ENCODE measurements around the gene ZDHHC11B.
"Not testable (repeated sequence)": the region's sequence is repeated elsewhere in the genome, so short reads cannot be mapped to it uniquely, and the experiment has no call there.

Gene ZDHHC11B

DNA sequence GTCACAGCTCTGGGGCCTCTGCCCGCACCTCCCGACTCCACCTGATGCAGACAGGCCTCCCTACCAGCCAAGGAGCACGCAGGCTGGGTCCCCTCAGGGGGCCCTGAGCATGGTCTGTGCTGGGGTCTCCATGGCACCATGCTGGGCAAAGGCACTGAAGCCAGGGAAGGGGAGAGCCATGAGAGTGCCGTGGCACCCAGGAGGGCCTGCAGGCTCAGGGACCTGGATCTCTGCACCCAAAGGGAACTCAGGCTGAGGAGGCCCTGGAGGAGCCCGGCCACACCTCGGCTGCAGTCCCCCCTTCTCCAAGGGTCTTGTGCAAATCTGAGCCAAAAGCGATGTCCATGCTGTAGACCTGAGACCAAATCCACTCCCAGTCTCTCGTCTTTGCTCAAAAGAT lies 32.5 kb downstream of the ZDHHC11B start:
- DNase-seq, result not testable (repeated sequence)

GRCh38 chr5:751496-751895 lies 33.0 kb downstream of the ZDHHC11B start:
- DNase-seq, result no peak

DNA sequence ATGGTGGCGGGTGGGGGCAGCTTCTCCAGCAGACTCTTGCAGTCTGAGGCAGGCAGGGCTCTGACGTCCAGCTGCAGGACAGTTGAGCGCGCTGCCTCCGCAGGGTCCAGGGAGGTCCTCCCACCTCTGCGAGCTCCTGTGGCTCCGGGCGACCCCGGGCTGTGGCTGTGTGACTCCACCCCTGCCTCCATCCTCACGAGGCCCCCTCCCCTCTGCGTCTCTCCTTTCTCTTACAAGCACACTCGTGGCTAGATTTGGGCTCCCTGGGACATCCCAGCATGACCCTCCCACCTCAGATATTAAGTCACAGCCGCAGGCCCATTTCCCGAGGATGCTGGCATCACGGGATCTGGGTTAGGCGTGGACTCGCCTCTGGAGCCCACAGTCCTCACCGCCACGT lies 34.3 kb downstream of the ZDHHC11B start:
- not testable (repeated sequence) for DNase-seq

DNA sequence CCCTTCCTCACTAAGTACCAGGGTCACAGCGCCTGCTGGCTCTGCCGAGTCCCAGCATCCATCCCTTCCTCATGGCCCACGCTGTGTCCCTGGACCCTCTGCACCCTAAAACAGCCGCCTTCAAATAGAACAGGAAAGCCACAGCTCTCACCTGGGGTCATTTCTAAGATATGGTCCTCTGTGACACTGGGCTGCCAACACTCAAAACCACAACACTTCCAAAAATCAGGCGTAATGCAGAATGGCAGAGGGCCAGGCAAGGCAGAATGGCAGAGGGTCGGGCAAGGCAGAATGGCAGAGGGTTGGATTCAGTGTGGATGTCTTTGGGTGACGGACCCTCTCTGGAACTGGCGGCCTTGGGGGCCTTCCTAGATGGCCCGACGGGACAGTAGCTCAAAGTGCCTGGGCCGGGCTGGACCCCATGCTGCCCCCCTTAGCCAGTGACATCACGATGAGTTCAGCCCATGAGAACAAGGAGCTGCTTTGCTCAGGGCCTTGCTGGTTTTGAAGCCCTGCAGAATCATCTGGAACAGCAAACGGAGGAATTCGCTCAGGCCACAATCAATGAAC lies 35.3 kb downstream of the ZDHHC11B start:
- no peak for DNase-seq

DNA sequence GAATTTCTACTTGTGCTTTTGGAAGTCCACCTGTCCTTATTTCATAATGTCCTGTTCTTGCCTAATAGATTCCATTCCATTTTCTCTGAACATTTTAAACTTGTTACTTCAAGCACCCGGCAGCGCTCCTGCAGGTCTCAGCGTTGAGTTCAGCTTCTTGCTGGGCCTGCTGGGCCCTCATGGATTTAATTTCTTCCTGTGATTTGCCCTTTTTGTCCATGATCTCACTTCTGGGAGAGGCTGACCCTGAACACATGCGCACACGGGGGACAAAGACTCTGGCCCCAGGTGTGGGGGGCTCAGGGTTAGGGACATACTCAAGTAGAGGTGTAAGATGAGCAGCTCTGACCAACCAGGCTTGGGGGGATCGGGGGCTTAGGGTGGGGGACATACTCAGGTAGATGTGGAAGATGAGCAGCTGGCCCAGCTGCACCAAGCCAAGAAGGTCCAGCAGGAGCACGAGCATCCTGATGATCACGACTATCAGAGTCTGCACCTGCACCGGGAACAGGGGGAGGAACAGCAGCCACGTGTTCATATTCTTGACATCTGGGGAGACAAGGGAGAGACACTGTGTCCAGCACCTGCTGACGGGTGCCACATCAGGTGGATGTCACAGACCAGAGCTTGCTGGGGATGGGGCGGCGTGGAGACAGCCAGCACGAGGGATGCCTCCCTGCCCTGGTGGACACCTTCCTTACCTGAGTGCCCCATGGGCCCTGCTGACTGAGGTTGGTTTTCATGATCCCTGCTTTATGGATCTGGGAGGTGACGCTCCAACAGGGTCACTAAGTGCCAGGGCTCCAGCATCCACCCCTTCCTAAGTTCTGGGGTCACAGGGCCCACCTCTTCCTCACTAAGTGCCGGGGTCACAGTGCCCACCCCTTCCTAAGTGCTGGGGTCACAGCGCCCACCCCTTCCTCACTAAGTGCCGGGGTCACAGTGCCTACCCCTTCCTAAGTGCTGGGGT lies 36.2 kb downstream of the ZDHHC11B start:
- not testable (repeated sequence) for DNase-seq

DNA sequence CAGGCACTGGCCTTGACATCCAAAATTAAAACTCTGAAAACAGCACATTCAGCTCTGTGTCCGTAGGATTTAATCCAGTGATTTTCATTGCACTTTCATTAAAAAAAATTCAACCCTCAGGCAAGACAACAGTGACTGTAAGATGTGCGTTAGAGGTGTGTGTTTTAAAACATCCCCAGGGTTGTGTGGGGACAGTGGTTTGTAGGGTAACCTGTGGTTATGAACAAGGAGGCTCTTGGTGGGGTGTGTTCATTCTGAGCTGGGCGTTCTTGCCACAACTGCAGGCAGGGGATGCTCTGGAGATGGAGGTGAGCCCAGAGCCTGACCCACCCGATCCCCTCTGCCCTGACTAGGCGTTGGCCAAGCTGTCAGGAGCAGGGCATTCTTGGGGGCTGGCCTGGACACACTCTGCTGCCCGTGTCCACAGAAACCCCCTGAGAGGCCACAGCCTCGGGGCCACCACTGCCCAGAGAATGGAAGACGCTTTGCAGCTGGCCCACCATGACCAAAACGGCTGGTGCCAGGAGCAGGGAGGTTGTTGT lies 37.2 kb downstream of the ZDHHC11B start:
- not testable (repeated sequence) for DNase-seq

DNA sequence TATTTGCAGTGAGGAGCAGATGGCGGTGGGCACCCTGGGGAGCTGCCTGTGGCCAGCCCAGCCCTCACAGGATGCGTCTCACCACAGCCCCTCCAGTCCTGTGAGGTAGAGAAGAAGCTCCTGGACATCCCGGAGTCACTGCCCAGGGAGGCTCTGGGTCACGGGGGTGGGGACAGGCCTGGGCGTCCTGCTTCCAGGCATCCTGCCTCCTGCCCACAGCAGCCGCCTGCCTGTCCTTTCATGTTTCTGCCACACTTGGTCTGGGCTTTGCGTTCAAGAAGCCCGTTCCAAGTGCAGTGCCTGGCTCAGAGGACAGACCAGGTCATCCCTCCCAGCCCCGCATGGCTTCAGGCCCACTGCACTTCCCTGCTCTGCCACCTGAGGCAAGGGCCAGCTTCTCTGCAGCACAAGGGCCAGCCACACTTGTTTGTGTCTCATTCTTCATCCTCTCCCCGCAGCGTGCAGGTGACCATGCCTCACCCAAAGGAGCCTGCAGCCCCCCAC lies 38.2 kb downstream of the ZDHHC11B start:
- no peak for DNase-seq

DNA sequence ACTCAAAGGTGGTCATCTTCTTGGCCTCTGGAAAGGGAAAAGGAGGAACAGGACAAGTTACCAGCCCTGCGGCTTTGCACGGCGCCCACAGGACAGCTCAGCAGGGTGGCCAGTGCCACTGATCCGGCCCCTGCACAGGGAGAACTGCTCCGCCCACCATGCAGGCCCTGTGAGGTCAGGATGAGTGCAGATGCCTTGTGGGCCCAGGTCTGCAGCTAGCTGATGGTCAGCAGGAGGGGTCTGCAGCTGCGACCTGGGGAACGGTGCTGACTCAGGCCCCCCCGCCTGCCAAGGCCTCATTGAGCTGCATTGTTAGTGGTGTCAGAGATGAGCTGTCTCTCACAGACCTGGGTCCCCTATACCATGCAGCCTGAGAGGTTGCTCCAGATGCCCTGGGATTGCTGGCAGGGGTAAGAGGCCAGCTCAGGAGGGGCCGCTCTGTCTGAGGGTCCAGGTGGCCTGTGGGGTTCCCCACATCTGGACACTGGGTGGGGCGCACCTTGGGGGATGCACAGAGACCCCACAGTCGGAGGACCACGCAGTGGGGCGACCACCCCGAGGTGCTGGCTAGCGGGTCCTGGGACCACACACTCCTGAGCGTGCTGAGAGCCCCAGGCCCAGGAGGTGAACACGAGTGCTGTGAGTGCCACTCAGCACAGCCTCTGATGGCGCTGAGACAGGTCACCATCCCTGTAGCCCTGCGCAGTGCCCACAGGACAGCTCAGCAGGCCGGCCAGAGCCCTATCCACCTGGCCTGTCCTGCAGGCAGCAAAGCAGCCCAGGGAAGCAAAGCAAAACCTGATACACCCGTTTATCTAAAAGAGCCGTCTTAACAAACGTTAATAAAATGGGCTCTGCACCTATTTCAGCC lies 39.0 kb downstream of the ZDHHC11B start:
- not testable (repeated sequence) for DNase-seq

DNA sequence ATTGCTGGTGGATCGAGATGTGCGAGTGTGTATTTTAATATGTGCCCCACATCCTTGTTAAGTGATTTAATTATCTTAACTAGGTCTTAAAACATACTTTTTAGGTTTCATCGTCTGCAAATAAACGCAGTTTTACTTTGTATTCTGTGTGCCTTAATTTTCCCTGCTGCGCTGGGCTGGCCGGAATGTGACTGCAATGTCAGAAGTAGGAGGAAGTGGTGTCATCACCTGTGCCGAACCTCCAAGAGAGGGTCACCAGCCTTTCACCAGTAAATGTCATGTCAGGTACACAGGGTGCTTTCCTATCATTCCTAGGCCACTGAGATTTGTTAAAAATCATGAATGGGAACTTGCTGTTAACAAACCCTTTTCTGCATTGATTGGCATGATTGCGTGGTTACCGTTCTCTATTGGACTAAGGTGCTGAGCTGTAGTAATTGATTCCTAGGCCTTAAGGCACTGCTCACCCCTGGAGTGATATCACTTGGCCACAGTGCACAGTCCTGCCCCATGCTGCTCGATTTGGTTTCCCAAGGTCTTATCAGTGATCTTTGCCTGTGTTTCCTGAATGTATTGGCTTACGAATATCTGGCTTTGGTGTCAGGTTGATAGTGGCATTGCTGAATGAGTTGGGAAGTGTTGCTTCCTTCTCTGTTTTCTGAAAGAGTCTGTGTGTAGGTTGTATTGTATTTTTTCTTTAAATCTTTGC lies 40.7 kb downstream of the ZDHHC11B start:
- DNase-seq, result not testable (repeated sequence)

- not testable (repeated sequence) for DNase-seq
Observed at GRCh38 chr5:742276-742675, 42.3 kb downstream of the ZDHHC11B start.

DNA sequence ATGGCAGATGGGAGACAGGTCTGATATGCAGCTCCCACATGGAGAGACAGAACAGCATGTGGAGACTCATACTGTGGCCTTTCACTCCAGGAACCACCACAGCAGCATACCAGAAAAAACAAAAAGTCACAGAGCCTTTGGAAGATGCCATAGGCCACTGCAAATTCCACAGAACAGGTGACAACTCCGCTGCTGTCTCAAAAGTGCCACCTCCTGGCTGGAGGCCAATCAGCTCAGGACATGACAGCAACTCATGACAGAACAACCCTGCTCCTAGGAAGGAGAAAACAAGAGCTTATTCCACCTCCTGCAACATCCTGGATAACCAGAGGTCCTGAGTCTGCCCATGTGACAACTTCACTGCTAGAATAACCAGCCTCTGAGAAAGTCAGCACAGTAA lies 50.4 kb downstream of the ZDHHC11B start:
- not testable (repeated sequence) for DNase-seq

GRCh38 chr5:732754-733454 lies 51.6 kb downstream of the ZDHHC11B start:
- not testable (repeated sequence) for DNase-seq

DNA sequence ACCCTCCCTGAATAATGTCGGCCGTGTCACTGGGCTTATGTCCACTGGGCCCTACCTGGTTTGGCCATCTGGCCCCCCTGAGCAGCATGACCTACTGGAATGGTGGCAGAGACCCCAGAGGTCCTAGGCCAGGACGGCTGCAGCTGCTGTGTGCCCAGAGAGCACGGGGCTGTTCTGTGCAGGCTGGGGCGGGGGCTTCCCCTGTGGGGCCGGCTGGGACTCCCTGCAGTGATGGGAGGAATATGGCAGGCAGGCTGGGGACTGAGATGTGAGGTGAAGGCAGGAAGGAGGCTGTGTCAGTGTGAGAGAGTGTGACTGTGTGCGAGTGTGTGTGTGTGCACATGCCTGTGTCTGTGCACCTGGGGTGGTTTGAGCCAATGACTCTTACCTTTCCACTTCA lies 55.3 kb downstream of the ZDHHC11B start:
- DNase-seq, result not testable (repeated sequence)

DNA sequence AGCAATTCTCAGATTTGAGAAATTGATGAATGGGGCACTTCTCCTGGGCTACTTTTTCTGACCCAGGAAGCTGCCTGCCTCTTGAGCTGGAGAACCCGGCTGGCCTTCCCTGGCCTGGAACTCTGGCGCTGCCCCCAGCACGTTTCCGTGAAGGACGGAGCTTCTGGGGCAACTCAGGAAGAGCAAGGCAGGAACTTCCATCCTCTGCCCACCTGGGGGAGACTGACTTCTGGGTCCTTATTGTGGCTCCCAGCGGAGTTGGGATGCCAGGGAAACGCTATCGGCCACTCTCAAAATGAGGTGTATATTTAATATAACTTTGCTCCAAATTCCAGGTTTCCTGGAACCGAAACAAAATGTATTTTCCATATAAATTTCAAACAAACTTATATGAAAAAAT lies 57.4 kb downstream of the ZDHHC11B start:
- DNase-seq, result not testable (repeated sequence)

GRCh38 chr5:723865-724264 lies 60.7 kb downstream of the ZDHHC11B start:
- not testable (repeated sequence) for DNase-seq

GRCh38 chr5:723309-723708 lies 61.2 kb downstream of the ZDHHC11B start:
- DNase-seq, result not testable (repeated sequence)

DNA sequence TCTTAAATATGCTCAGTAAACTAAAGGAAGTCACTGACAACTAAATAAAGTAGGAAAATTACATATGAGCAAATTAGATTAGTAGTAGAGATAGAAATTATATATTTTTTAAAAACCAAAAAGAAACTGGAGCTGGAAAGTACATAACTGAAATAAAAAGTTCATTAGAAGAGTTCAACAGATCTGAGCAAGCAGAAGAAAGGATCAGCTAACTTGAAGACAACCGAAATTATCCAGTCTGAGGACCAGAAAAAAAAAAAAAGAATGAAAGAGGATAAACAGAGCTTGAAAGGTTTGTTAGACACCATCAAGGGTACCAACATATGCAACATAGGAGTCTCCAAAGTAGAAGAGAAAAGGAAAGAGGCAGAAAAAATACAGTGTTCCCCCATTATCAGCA lies 65.2 kb downstream of the ZDHHC11B start:
- not testable (repeated sequence) for DNase-seq

DNA sequence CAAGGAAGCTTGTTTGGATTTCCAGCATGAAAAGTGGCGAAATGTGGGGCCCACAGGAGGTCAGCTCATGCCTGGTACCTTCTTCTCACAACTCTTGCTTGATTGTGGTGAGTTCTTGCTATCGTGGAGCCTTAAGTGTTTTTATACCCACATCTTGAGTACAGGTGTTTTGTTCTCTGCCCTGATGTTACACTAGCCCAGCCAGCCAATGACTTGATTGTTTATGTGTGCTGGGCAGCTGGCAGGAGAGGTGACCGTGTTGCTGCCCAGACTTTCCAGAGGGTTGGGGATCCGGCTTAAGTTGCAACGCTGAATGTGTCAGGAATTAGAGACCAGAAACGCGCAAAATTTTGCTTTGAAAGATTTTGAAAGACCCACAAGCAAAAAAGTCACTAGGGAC lies 67.4 kb downstream of the ZDHHC11B start:
- DNase-seq, result no peak

- not testable (repeated sequence) for DNase-seq
Observed at GRCh38 chr5:716740-717139, 67.8 kb downstream of the ZDHHC11B start.

DNA sequence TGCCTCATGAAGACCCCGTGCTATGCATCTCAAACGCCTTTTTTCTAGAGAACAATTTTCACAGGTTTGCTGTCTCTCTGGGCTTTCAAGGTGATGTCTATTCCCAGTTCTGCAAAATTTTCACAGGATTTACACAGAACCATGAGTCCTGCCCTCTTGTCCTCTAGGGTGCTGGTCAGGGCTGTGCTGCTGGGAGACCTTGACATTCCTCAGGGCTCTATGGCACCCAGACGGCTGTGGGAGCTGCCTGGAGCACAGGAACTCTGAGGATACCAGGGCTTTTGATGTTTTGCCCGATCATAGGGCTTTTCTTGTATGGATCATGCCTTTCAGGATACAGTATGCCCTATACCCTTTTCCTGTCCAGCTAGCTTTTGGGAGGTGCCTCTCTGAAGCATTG lies 68.9 kb downstream of the ZDHHC11B start:
- not testable (repeated sequence) for DNase-seq
